ENCODE data around the gene MYRF. TPM values are rescaled to one million over a fixed set of nuclear protein-coding genes. Genes with fewer than 3 reads are reported as not detected.

Gene MYRF
- total and polyA plus RNA-seq, 2 of the 13 experiments (the other 11 are each of a cell fraction or from before 2014, with no cell fraction given) = 10.2 to 25.9 TPM

DNA sequence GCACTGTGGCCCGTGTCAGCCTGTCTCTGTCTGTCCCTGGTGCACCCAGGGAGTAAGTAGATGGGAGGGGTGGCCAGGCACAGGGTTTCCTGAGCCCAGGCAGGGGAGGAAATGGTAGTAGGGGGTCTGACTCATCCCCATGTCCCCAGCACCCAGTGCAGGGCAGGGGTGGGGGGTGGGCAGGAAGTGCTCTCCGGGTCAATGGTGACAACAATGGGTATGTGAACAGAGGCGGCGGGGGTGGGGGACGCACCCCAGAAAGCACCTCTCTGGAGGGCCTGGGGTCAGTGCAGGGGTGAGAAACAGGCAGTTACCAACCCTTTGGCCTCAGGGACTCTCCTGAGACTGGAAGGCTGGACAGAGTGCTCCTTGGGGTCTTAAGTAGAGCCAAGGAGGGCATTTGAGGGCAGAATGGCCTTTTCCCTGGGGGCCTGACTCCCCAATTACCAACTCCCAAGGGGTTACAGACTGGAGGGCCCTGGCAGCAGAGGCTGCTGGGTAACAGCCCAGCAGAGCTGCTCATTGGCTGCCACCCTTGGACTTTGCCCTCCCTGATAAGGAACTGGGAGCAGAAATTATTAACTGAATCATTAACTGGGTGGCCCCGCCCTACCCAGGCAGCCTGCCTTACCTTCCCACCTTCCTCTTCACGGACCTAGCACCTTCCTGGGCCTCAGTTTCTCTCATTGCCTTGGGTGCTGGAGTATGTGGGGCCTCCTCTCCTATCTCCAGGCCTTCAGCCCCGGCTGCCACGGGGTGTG lies 4.2 kb downstream of the MYRF start (continued):
- TF ChIP-seq SALL1 (CRISPR knock-in tag; IDR thresholded peaks at IDR 0.05) = peak; percentile 66
- TF ChIP-seq MTA1 (CRISPR knock-in tag; IDR thresholded peaks at IDR 0.05; ENCODE audit: borderline replicate concordance) = peak; percentile 56
- no peak for TF ChIP-seq ZNF577 (CRISPR knock-in tag; IDR thresholded peaks at IDR 0.05; ENCODE audit: borderline replicate concordance, low read depth)
- TF ChIP-seq, protein P1, sequence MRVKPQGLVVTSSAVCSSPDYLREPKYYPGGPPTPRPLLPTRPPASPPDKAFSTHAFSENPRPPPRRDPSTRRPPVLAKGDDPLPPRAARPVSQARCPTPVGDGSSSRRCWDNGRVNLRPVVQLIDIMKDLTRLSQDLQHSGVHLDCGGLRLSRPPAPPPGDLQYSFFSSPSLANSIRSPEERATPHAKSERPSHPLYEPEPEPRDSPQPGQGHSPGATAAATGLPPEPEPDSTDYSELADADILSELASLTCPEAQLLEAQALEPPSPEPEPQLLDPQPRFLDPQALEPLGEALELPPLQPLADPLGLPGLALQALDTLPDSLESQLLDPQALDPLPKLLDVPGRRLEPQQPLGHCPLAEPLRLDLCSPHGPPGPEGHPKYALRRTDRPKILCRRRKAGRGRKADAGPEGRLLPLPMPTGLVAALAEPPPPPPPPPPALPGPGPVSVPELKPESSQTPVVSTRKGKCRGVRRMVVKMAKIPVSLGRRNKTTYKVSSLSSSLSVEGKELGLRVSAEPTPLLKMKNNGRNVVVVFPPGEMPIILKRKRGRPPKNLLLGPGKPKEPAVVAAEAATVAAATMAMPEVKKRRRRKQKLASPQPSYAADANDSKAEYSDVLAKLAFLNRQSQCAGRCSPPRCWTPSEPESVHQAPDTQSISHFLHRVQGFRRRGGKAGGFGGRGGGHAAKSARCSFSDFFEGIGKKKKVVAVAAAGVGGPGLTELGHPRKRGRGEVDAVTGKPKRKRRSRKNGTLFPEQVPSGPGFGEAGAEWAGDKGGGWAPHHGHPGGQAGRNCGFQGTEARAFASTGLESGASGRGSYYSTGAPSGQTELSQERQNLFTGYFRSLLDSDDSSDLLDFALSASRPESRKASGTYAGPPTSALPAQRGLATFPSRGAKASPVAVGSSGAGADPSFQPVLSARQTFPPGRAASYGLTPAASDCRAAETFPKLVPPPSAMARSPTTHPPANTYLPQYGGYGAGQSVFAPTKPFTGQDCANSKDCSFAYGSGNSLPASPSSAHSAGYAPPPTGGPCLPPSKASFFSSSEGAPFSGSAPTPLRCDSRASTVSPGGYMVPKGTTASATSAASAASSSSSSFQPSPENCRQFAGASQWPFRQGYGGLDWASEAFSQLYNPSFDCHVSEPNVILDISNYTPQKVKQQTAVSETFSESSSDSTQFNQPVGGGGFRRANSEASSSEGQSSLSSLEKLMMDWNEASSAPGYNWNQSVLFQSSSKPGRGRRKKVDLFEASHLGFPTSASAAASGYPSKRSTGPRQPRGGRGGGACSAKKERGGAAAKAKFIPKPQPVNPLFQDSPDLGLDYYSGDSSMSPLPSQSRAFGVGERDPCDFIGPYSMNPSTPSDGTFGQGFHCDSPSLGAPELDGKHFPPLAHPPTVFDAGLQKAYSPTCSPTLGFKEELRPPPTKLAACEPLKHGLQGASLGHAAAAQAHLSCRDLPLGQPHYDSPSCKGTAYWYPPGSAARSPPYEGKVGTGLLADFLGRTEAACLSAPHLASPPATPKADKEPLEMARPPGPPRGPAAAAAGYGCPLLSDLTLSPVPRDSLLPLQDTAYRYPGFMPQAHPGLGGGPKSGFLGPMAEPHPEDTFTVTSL (CRISPR knock-in tag; IDR thresholded peaks at IDR 0.05; ENCODE audit: borderline replicate concordance) = 0 out of 2 replicates have a peak, but pooled peaks have one; percentile 63
- TF ChIP-seq RARG (CRISPR knock-in tag; IDR thresholded peaks at IDR 0.05; ENCODE audit: low read depth) = no peak
- no peak for TF ChIP-seq SMAD1 (CRISPR knock-in tag; IDR thresholded peaks at IDR 0.05; ENCODE audit: borderline replicate concordance, low read depth)
- TF ChIP-seq HES4 (CRISPR knock-in tag; IDR thresholded peaks at IDR 0.05; ENCODE audit: borderline replicate concordance) = no peak
- TF ChIP-seq KLF12 (CRISPR knock-in tag; IDR thresholded peaks at IDR 0.05; ENCODE audit: borderline replicate concordance) = peak; percentile 68; the same call in 1 of the 2 replicates
- TF ChIP-seq, protein P2, sequence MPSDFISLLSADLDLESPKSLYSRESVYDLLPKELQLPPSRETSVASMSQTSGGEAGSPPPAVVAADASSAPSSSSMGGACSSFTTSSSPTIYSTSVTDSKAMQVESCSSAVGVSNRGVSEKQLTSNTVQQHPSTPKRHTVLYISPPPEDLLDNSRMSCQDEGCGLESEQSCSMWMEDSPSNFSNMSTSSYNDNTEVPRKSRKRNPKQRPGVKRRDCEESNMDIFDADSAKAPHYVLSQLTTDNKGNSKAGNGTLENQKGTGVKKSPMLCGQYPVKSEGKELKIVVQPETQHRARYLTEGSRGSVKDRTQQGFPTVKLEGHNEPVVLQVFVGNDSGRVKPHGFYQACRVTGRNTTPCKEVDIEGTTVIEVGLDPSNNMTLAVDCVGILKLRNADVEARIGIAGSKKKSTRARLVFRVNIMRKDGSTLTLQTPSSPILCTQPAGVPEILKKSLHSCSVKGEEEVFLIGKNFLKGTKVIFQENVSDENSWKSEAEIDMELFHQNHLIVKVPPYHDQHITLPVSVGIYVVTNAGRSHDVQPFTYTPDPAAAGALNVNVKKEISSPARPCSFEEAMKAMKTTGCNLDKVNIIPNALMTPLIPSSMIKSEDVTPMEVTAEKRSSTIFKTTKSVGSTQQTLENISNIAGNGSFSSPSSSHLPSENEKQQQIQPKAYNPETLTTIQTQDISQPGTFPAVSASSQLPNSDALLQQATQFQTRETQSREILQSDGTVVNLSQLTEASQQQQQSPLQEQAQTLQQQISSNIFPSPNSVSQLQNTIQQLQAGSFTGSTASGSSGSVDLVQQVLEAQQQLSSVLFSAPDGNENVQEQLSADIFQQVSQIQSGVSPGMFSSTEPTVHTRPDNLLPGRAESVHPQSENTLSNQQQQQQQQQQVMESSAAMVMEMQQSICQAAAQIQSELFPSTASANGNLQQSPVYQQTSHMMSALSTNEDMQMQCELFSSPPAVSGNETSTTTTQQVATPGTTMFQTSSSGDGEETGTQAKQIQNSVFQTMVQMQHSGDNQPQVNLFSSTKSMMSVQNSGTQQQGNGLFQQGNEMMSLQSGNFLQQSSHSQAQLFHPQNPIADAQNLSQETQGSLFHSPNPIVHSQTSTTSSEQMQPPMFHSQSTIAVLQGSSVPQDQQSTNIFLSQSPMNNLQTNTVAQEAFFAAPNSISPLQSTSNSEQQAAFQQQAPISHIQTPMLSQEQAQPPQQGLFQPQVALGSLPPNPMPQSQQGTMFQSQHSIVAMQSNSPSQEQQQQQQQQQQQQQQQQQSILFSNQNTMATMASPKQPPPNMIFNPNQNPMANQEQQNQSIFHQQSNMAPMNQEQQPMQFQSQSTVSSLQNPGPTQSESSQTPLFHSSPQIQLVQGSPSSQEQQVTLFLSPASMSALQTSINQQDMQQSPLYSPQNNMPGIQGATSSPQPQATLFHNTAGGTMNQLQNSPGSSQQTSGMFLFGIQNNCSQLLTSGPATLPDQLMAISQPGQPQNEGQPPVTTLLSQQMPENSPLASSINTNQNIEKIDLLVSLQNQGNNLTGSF (CRISPR knock-in tag; IDR thresholded peaks at IDR 0.05) = no peak

Measured in HepG2 (cell line).